Fibroblast of lung (primary cell): ENCODE measurements around the gene ABHD4. TPM values are rescaled to one million over a fixed set of nuclear protein-coding genes. Genes with fewer than 3 reads are reported as not detected.

Source experiments
- DNase-seq, 2 donors: peaks; one replicate each; pipeline versions ENCODE4 v3.0.0 to v3.0.0-alpha.2; 2010; ENCODE audit warnings: low read depth in 2 of 2
- H2AFZ ChIP-seq: 2 replicates; pipeline ENCODE4 v1.5.1; 2012; ENCODE audit warnings: low read length, control low read depth, inconsistent platforms
- H3K27ac ChIP-seq: 2 replicates; pipeline ENCODE4 v1.5.1; 2011; ENCODE audit warnings: low read length, control low read depth; ENCODE audit not compliant: insufficient read depth
- H3K27me3 ChIP-seq: 2 replicates; pipeline ENCODE4 v1.5.1; 2011; ENCODE audit warnings: mild to moderate bottlenecking, low read length; ENCODE audit not compliant: control insufficient read depth, insufficient read depth
- H3K36me3 ChIP-seq: 2 replicates; pipeline ENCODE4 v1.5.1; 2011; ENCODE audit warnings: low read length; ENCODE audit not compliant: control insufficient read depth, insufficient read depth
- H3K4me1 ChIP-seq: 2 replicates; pipeline ENCODE4 v1.5.1; 2011; ENCODE audit warnings: low read length; ENCODE audit not compliant: control insufficient read depth, insufficient read depth; ENCODE audit errors: extremely low read depth
- H3K4me2 ChIP-seq: 2 replicates; pipeline ENCODE4 v1.5.1; 2011; ENCODE audit warnings: low read length, control low read depth; ENCODE audit not compliant: insufficient read depth; ENCODE audit errors: extremely low read depth
- H3K4me3 ChIP-seq, 4 experiments: fragments of 200-600 bp in 1 of 4; sonication (generic) in 1 of 4; replicated peaks in 1 of 4; 2 replicates each; pipeline ENCODE4 v1.5.1; 2011 to 2016; ENCODE audit warnings: low read length in 4 of 4, low read depth in 3 of 4, mild to moderate bottlenecking in 3 of 4, control low read depth in 2 of 4, inconsistent platforms in 1 of 4, mixed read lengths in 1 of 4; ENCODE audit not compliant: insufficient read depth in 1 of 4; ENCODE audit errors: control extremely low read depth in 1 of 4
- H3K79me2 ChIP-seq: 2 replicates; pipeline ENCODE4 v1.5.1; 2012; ENCODE audit warnings: mild to moderate bottlenecking, low read length, inconsistent platforms; ENCODE audit not compliant: control insufficient read depth, insufficient read depth
- H3K9ac ChIP-seq: 2 replicates; pipeline ENCODE4 v1.5.1; 2011; ENCODE audit warnings: mild to moderate bottlenecking, low read length, control low read depth; ENCODE audit not compliant: insufficient read depth
- H3K9me3 ChIP-seq: 2 replicates; pipeline ENCODE4 v1.5.1; 2012; ENCODE audit warnings: low read depth, low read length; ENCODE audit not compliant: control insufficient read depth, insufficient read depth
- H4K20me1 ChIP-seq: 2 replicates; pipeline ENCODE4 v1.5.1; 2011; ENCODE audit warnings: low read length; ENCODE audit not compliant: control insufficient read depth, insufficient read depth; ENCODE audit errors: extremely low read depth
- CTCF ChIP-seq, 2 donors: IDR thresholded peaks in 1 of 2; conservative IDR thresholded peaks in 1 of 2; 1 replicate in 1 of 2; 2 replicates in 1 of 2; pipeline ENCODE4 v1.5.1; 2011 to 2012; ENCODE audit warnings: low read length in 2 of 2, control low read depth in 1 of 2, inconsistent platforms in 1 of 2, low read depth in 1 of 2, mild to moderate bottlenecking in 1 of 2
- EZH2 ChIP-seq: IDR thresholded peaks from 2 replicates; pipeline ENCODE4 v1.5.1; 2012; ENCODE audit warnings: low read length, control low read depth, mild to moderate bottlenecking; ENCODE audit errors: missing control alignments
- polyA plus RNA-seq, 2 donors: library from polyadenylated mRNA; depleted of rRNA in 1 of 2; stranded (reverse) in 1 of 2; unstranded in 1 of 2; fragments of >200 nt; gene quantifications; 2 replicates each; pipeline ENCODE4 v1.2.1, GENCODE V29; 2011 to 2012; ENCODE audit warnings: missing spikeins in 1 of 2
- total RNA-seq: library from RNA; depleted of rRNA; stranded (reverse); fragments of >200 nt; gene quantifications from 2 replicates; pipeline ENCODE4 v1.2.1, GENCODE V29; 2014

The ABHD4 gene
- total and polyA plus RNA-seq, 2 donors (not counting 1 experiment from before 2014, with no cell fraction given), result 40.0 to 61.2 TPM

- no peak overlapping the region for H3K9ac ChIP-seq
These were observed 1.9 kb downstream of the ABHD4 start for GRCh38 chr14:22600027-22600426.

GRCh38 chr14:22601456-22601855 is 3.4 kb downstream of the ABHD4 start:
- Histone ChIP-seq H3K27me3 (no peaks in the 10 kb centered on the region), H3K4me3 (no peak overlapping the region), H3K4me2 (no peak overlapping the region), H3K36me3 (peaks cover 22% of the 10 kb centered on the region), H3K27ac (no peak overlapping the region), H3K9ac (no peak overlapping the region), H4K20me1 (no peaks in the 10 kb centered on the region), H3K4me1 (peaks cover 29% of the 10 kb centered on the region), H3K9me3 (no peaks in the 10 kb centered on the region), H2AFZ (no peak overlapping the region), H3K79me2 (peaks cover 8% of the 10 kb centered on the region)
- DNase-seq, result no peak
- TF ChIP-seq EZH2, result no peak
- TF ChIP-seq CTCF (conservative IDR thresholded peaks at IDR 0.05 in 1 of 2, IDR thresholded peaks at IDR 0.05 in 1 of 2; ENCODE audit: low read depth in 1 of 2, low read length in 2 of 2), result no peak

More at GRCh38 chr14:22600027-22600426, 1.9 kb downstream of the ABHD4 start:
- Histone ChIP-seq H3K9me3 (no peaks in the 10 kb centered on the region), H3K4me1 (peaks cover 29% of the 10 kb centered on the region), H3K27me3 (no peaks in the 10 kb centered on the region), H4K20me1 (no peaks in the 10 kb centered on the region), H3K4me2 (peak overlapping the region; percentile 95), H2AFZ (no peak overlapping the region), H3K79me2 (peaks cover 8% of the 10 kb centered on the region), H3K27ac (peak overlapping the region; percentile 6), H3K4me3 (peak overlapping the region in 2 of 4 experiments; percentile 96 to 97), H3K36me3 (peaks cover 17% of the 10 kb centered on the region)
- no peak for DNase-seq
- TF ChIP-seq EZH2 (no peak), CTCF (conservative IDR thresholded peaks at IDR 0.05 in 1 of 2, IDR thresholded peaks at IDR 0.05 in 1 of 2; ENCODE audit: low read depth in 1 of 2, low read length in 2 of 2) (no peak)

GRCh38 chr14:22601996-22602395 is 3.9 kb downstream of the ABHD4 start:
- Histone ChIP-seq H3K27me3 (no peaks in the 10 kb centered on the region), H3K36me3 (peaks cover 24% of the 10 kb centered on the region), H3K4me2 (no peak overlapping the region), H4K20me1 (no peaks in the 10 kb centered on the region), H3K4me3 (no peak overlapping the region), H3K27ac (peak overlapping the region; percentile 67), H3K9ac (no peak overlapping the region), H2AFZ (no peak overlapping the region), H3K79me2 (peaks cover 8% of the 10 kb centered on the region), H3K4me1 (peaks cover 29% of the 10 kb centered on the region), H3K9me3 (no peaks in the 10 kb centered on the region)
- TF ChIP-seq EZH2 (no peak), CTCF (conservative IDR thresholded peaks at IDR 0.05 in 1 of 2, IDR thresholded peaks at IDR 0.05 in 1 of 2; ENCODE audit: low read depth in 1 of 2, low read length in 2 of 2) (no peak)
- DNase-seq, result no peak
